ENCODE measurements around the gene RABGGTB.
"Not testable (repeated sequence)": the region's sequence is repeated elsewhere in the genome, so short reads cannot be mapped to it uniquely, and the experiment has no call there.

Gene RABGGTB
- long read RNA-seq, transcript RABGGTB-201 (9 exons, 1,496 nt), result major isoform, 114 of 256 reads
- long read RNA-seq, transcript RABGGTB-208 (10 exons, 2,137 nt), result minor isoform, 7 of 256 reads
- long read RNA-seq, partial matches to known transcripts, result 28 of 256 reads
- long read RNA-seq, other reads (novel, unspliced or antisense), result 107 of 256 reads

DNA sequence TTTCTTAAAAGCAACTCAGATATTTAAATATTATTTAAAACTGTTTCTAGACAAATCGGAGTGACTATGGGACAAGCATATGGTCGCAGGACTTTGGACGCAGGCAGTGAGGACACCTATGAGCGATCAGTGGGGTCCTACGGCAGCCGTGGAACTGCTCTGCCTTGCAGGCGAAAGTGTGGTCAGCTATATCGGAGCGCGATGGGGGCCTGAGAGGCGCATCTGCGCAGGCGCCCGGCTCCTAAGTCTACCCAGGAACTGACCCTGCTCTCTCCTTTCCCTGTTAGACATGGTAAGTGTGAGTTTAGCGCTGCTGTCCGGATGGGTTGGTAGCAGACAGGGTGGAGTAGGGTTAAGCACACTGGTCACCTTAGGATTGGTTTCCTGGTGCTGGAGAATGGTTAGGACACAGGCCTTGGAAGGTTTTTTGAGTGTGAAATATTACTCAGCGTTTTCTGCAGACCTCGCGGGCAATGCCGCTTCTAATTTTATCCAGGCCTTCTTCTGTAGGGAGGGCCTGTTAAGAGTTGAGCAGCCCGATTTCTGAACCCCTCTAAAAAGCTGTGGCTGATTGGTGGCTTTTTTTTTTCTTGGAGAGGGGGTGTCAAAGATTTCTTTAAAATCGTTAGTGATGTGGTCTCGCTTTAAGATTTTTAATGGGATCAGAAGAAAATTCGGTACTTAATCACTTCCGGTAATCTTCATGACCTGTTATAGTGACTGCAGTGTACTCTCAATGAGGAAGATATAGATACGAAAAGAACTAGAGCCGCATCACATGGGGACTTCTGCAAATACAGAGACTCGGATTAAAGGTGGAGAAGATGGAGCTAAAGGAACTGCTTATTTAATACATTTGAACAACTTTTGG, at the start of gene RABGGTB:
Gene RABGGTB, plus strand, starts transcription at position 274 of the 871 bp plus-strand sequence. Its CDS starts 16 bp downstream, at position 290.
- Histone ChIP-seq H3K27ac (replicated peaks) (peak within 1 kb of the TSS; percentile 83), H3K4me3 (replicated peaks; ENCODE audit: insufficient read depth, low read length) (peak within 1 kb of the TSS; percentile 56), H3K27me3 (ENCODE audit: insufficient read depth, poor library complexity, severe bottlenecking) (no peaks in the 10 kb centered on the region)
- peak; percentile 96 for DNase-seq (ENCODE audit: low read depth in 1 of 2, low spot score in 1 of 2)
- TF ChIP-seq, protein P1, sequence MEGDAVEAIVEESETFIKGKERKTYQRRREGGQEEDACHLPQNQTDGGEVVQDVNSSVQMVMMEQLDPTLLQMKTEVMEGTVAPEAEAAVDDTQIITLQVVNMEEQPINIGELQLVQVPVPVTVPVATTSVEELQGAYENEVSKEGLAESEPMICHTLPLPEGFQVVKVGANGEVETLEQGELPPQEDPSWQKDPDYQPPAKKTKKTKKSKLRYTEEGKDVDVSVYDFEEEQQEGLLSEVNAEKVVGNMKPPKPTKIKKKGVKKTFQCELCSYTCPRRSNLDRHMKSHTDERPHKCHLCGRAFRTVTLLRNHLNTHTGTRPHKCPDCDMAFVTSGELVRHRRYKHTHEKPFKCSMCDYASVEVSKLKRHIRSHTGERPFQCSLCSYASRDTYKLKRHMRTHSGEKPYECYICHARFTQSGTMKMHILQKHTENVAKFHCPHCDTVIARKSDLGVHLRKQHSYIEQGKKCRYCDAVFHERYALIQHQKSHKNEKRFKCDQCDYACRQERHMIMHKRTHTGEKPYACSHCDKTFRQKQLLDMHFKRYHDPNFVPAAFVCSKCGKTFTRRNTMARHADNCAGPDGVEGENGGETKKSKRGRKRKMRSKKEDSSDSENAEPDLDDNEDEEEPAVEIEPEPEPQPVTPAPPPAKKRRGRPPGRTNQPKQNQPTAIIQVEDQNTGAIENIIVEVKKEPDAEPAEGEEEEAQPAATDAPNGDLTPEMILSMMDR (IDR thresholded peaks at IDR 0.05; ENCODE audit: insufficient read depth, low read length), result no peak
- peak; percentile 33; the same call in 1 of the 2 replicates for TF ChIP-seq SPI1 (IDR thresholded peaks at IDR 0.05; ENCODE audit: borderline replicate concordance, low read depth)
- TF ChIP-seq, protein P2, sequence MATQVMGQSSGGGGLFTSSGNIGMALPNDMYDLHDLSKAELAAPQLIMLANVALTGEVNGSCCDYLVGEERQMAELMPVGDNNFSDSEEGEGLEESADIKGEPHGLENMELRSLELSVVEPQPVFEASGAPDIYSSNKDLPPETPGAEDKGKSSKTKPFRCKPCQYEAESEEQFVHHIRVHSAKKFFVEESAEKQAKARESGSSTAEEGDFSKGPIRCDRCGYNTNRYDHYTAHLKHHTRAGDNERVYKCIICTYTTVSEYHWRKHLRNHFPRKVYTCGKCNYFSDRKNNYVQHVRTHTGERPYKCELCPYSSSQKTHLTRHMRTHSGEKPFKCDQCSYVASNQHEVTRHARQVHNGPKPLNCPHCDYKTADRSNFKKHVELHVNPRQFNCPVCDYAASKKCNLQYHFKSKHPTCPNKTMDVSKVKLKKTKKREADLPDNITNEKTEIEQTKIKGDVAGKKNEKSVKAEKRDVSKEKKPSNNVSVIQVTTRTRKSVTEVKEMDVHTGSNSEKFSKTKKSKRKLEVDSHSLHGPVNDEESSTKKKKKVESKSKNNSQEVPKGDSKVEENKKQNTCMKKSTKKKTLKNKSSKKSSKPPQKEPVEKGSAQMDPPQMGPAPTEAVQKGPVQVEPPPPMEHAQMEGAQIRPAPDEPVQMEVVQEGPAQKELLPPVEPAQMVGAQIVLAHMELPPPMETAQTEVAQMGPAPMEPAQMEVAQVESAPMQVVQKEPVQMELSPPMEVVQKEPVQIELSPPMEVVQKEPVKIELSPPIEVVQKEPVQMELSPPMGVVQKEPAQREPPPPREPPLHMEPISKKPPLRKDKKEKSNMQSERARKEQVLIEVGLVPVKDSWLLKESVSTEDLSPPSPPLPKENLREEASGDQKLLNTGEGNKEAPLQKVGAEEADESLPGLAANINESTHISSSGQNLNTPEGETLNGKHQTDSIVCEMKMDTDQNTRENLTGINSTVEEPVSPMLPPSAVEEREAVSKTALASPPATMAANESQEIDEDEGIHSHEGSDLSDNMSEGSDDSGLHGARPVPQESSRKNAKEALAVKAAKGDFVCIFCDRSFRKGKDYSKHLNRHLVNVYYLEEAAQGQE (IDR thresholded peaks at IDR 0.05; ENCODE audit: insufficient replicate concordance, low read depth), result peak; percentile 71
- no peak for TF ChIP-seq GABPA (IDR thresholded peaks at IDR 0.05; ENCODE audit: low read depth)
- TF ChIP-seq POLR2AphosphoS5 (IDR thresholded peaks at IDR 0.05; ENCODE audit: low read depth), result peak; percentile 99

DNA sequence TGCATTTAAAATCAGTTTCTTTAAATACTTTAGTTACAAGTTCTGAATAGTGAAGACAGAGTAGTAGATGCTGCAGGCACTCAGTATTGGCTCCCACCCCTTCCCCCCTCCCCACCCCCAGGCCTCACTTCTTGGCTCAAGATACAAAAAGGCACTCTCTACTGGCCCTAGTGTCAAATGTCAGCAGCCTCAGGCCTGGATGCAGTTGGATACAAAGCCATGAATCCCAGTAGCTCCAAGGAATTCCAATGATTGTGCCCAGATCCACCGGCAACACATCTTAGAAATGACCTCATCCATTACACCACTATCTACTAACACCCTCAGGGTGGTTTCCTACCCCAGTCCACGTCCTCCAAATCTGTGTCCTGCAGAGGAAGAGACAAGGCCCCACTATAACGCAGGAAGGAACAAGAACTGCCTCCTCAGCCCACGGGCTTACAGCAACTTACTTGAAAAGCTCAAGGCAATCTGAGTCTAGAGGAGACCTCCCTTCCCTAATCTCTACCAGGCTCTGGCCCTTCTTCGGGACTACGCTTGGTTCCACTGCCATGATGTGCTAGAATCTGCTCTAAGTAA, 43.9 kb upstream of the RABGGTB start:
- TF ChIP-seq, protein P1 (IDR thresholded peaks at IDR 0.05; ENCODE audit: insufficient read depth, low read length), result no peak
- TF ChIP-seq GABPA (IDR thresholded peaks at IDR 0.05; ENCODE audit: low read depth) (no peak), POLR2AphosphoS5 (IDR thresholded peaks at IDR 0.05; ENCODE audit: low read depth) (no peak), SPI1 (IDR thresholded peaks at IDR 0.05; ENCODE audit: borderline replicate concordance, low read depth) (no peak)
- TF ChIP-seq, protein P2 (IDR thresholded peaks at IDR 0.05; ENCODE audit: insufficient replicate concordance, low read depth), result no peak
- Histone ChIP-seq H3K4me3 (replicated peaks; ENCODE audit: insufficient read depth, low read length) (no peak overlapping the region), H3K27ac (replicated peaks) (no peak overlapping the region), H3K27me3 (ENCODE audit: insufficient read depth, poor library complexity, severe bottlenecking) (no peaks in the 10 kb centered on the region)
- DNase-seq (ENCODE audit: low read depth in 1 of 2, low spot score in 1 of 2), result no peak

DNA sequence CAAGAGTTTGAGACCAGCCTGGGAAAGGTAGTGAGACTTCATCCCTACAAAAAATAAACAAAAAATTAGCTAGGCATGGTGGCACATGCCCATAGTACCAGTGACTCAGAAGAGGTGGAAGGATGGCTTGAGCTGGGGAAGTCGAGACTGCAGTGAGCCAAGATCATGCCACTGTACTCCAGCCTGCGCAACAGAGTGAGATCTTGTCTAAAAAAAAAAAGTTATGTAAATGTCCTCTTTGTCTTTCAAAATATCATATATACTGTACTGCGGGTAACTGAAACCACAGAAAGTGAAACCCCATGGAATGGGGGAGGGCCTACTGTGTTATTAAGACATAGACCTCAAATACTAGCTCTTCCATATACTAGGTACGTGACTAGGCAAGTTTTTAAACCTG, 40.8 kb upstream of the RABGGTB start:
- Histone ChIP-seq H3K4me3 (replicated peaks; ENCODE audit: insufficient read depth, low read length) (no peak overlapping the region), H3K27me3 (ENCODE audit: insufficient read depth, poor library complexity, severe bottlenecking) (no peaks in the 10 kb centered on the region), H3K27ac (replicated peaks) (peak overlapping the region; percentile 45; the same call in 1 of the 2 replicates)
- DNase-seq (ENCODE audit: low read depth in 1 of 2, low spot score in 1 of 2), result peak; percentile 61 to 87
- peak; percentile 61 for TF ChIP-seq POLR2AphosphoS5 (IDR thresholded peaks at IDR 0.05; ENCODE audit: low read depth)
- TF ChIP-seq, protein P2 (IDR thresholded peaks at IDR 0.05; ENCODE audit: insufficient replicate concordance, low read depth), result no peak
- TF ChIP-seq, protein P1 (IDR thresholded peaks at IDR 0.05; ENCODE audit: insufficient read depth, low read length), result no peak

- not testable (repeated sequence) for DNase-seq (ENCODE audit: low read depth in 1 of 2, low spot score in 1 of 2); H3K27ac ChIP-seq (replicated peaks); H3K4me3 ChIP-seq (replicated peaks; ENCODE audit: insufficient read depth, low read length)
Observed at GRCh38 chr1:75757210-75757609, 28.8 kb upstream of the RABGGTB start.

DNA sequence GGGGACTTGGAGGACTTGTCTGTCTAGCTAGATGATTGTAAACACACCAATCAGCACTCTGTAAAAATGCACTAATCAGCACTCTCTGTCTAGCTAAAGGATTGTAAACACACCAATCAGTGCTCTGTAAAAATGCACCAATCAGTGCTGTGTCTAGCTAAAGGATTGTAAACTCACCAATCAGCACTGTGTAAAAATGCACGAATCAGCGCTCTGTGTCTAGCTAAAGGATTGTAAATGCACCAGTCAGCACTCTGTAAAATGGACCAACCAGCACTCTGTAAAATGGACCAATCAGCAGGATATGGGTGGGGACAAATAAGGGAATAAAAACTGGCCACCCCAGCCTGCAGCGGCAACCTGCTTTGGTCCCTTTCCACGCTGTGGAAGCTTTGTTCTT, 27.5 kb upstream of the RABGGTB start:
- H3K27me3 ChIP-seq (ENCODE audit: insufficient read depth, poor library complexity, severe bottlenecking); H3K27ac ChIP-seq (replicated peaks); DNase-seq (ENCODE audit: low read depth in 1 of 2, low spot score in 1 of 2); H3K4me3 ChIP-seq (replicated peaks; ENCODE audit: insufficient read depth, low read length): not testable (repeated sequence)

More at GRCh38 chr1:75757210-75757609, 28.8 kb upstream of the RABGGTB start:
- H3K27me3 ChIP-seq (ENCODE audit: insufficient read depth, poor library complexity, severe bottlenecking), result not testable (repeated sequence)
